Lung microvascular endothelial cell (primary cell): Measurements from ENCODE around the gene TMEM174. TPM values are rescaled to one million over a fixed set of nuclear protein-coding genes. Genes with fewer than 3 reads are reported as not detected.

ENCODE experiments used
- DNase-seq, 2 donors: peaks; one replicate each; pipeline versions ENCODE4 v3.0.0 to v3.0.0-alpha.2; 2010; ENCODE audit warnings: low read depth in 2 of 2
- total RNA-seq: library from RNA; depleted of rRNA; stranded (reverse); fragments of >200 nt; gene quantifications from 2 replicates; pipeline ENCODE4 v1.2.1, GENCODE V29; 2014

Gene TMEM174
- total RNA-seq, 1 donor from 2014 or later = not detected

GRCh38 chr5:73153513-73153912 is 19.5 kb upstream of the TMEM174 start:
- no peak for DNase-seq

GRCh38 chr5:73154208-73155006 is 18.6 kb upstream of the TMEM174 start:
- DNase-seq = peak in 1 of 2 donors; percentile 32

DNA sequence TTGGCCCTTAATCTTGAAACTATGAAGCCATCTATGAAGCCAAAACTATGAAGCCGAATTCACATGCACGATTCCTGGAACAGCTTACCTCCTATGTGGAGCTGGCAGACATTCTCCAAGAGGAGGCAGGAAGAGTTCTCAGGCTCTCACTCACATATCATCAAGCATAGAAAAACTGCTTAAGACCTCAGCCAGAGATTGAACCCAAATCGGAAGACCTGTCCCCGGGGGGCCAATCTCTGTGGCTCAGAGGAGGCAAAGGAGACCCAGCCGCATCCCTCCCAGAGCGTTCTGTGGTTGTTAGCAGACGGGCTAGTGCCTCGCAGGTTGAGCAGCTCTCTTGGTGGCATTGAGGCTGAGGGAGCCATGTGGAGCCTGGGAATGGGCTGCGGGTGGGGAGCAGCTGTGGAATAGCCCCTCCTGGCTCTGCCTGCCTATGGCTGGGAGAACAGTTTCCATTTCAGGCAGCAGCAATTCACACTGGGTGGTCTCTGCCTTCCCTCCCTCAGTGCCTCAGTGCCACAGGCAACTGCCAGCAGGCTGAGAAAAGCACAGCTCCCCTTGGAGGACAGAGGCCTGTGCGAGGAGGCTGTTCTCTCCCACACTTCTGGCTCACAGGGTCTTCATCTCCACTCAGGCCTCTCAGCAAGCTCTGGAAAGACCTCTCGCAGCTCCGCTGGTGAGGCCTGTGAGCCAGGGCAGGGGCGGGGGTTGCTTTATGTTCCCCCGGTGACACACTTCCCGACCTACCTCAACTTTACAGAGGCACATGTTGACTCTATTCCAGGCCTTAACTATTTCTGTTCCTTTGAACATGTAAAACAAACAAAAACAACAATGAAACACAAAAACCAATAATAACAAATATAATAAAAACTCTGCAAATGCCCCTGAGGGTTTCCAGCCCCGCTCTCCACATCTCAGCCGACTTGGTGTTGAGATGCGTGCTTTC is 17.4 kb upstream of the TMEM174 start:
- peak in 1 of 2 donors; percentile 5 for DNase-seq

DNA sequence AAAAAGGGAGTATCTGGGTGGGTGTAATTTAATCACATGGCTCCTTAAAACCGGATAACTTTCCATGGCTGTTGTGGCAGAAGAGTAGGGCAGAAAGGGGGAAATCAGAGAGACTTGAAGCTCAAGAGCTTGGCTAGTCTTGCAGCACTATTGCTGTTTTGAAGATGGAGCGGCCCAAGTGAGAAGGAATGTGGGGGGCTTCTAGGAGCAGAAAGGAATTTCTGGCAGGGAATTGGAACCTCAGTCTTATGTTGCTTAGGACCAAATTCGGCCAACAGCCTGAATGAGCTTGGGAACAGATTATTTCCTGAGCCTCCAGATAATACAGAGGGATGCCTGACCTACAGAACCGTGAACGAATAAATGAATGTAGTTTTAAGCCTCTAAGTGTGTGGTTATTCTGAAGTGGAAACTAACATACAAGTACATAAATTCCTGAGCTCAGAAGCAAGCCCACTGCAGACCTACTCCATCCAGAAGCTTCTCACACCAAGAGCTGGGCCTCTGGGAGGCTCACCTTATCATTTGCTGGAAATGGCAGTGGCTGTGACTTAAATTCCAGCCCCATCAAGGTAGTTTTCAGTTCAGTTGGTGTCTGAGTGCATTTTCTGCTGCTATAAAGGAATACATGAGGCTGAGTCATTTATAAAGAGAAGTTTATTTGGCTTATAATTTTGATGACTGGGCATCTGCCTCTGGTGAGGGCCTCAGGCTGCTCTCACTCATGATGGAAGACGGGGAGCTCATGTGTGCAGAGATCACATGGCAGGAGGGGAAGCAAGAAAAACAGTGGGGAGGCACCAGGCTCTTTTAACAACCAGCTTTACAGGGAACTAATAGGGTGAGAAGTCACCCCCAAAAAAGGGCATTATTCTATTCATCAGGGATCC is 15.3 kb upstream of the TMEM174 start:
- no peak for DNase-seq

- no peak for DNase-seq
Observed at GRCh38 chr5:73158313-73158712, 14.7 kb upstream of the TMEM174 start.

DNA sequence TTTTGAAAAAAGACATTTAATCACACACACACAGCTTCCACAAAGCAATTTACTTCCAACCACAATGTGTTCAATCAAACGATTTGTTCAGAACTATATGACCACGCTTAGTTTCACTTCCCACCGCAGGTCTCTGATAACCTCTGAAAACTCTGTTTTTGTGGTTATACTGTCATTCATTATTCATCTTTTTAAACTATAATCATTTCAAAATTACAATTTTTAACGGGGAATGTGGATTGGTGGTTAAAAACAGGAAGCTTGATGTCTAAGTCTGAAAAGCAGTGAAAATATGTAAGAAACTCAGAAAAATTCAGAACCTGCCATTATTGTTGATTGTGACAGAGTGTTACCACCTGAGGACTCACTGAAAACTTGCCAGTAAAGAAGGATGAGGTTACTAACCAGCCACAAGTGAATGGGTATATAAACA is 12.7 kb upstream of the TMEM174 start:
- no peak for DNase-seq

DNA sequence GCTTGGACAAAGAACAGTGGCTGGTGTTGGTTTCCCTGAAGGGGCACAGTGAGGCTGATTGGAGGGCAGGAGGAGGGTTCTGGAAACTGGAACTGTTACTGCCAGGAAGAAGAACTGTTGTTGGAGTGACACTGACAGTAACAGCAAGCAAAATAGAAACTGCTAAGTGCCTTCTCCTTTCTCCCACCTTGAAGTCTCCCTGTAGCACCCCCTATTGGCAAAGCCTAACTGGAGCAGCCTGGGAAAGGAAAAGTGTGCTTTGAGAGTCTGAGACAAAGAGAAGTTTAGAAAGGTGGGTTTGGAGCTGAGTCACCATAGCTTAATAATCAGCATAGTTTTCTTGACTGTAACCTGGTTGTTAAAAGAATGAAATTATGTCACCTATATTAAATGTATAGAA is 2.5 kb upstream of the TMEM174 start:
- peak; percentile 33 to 58 for DNase-seq

DNA sequence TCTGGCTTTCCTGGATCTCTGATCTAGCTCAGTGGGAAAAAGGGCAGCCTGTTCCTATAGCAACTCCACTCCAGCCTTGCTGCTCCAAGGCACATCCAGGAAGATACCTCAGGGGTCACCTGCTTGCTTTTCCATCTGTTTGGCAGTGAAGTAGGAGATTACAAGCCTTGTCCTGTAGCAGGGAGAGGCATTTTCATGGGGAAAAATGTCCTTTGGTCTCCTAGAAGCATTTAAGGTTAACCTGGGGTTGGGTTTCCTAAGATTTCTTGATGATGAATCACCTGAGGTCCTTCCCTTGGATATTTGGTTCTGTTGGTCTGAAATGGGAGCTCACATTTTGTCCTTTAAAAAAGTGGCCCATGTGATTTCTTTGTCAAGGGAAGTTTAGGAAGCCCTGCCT is 1.5 kb upstream of the TMEM174 start:
- DNase-seq = no peak

- DNase-seq = no peak
Observed at GRCh38 chr5:73174100-73174815, 1.3 kb downstream of the TMEM174 start.

DNA sequence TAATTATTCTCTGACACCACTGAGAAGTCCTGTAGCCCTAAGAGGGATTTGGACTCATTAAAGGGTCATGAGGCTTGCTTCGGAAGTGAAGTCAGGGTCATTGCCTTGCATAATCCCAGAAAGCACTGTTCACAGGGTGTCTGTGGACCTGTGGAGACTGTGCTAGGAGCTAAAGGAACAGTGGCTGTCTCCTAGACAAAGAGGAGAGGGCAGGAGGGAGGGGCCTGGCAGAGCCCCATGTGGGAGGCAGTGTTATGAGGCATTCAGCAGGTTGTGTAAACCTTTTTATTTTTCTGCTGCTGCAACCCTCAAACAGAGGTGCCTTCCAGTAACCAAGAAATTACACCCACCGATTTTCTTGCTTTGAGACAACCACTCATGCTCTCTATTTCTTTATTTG is 3.3 kb downstream of the TMEM174 start:
- DNase-seq = no peak

- no peak for DNase-seq
Observed at GRCh38 chr5:73178265-73178664, 5.3 kb downstream of the TMEM174 start.

GRCh38 chr5:73179730-73180129 is 6.7 kb downstream of the TMEM174 start:
- DNase-seq = no peak

DNA sequence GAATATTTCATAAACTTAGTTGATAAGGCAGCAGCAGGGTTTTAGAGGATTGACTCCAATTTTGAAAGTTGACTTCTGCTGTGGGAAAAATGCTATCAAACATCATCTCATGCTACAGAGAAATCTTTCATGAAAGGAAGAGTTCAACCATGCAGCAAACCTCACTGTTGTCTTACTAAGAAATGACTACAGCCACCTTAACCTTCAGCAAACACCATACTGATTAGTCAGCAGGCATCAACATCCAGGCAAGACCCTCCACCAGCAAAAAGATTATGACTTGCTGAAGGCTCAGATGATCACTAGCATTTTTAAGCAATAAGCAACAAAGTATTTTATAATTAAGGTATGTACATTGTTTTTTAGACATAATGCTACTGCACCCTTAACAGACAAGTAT is 7.6 kb downstream of the TMEM174 start:
- DNase-seq = no peak

DNA sequence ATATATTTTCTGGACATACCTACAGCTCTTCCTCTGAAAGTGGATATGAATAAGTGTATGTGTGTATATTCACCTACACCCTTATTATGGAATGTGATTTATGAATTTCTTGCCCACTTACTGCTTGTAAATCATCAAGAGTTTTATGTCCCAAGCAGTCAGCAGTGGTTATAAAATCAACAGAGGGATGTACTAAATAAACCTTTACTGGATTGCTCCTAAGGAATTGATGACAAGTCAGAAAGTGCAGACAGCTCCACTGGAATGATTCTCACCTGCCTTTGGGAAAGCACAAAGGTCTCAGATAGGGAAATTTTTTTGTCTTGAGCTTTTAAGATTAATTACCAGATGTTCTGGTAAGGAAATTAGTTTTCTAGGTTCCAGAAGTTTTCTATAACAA is 9.3 kb downstream of the TMEM174 start:
- DNase-seq = no peak

- no peak for DNase-seq
Observed at GRCh38 chr5:73183000-73183399, 10.0 kb downstream of the TMEM174 start.

DNA sequence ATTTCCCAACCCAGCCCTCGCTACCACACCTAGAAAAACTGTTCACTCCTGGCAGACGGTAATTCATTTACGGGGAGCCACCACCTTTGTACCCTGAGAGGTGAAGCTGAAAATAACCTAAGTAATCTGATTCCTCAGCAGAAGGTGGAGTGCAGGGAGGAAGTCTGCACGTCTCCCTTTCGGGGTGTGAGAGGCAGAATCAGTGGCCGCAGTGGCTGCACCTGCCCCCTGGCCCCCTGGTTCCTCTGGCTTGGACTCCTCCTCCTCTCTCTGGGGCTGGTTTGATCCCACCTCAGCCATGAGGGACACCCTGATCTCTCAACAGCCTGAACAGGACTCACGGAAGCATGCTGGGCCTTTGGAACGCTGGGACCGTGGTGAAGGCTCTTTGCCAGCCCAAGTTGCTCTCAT is 10.5 kb downstream of the TMEM174 start:
- no peak for DNase-seq

- DNase-seq = no peak
Observed at GRCh38 chr5:73186976-73187375, 14.0 kb downstream of the TMEM174 start.

- DNase-seq = no peak
Observed at GRCh38 chr5:73188764-73189531, 16.0 kb downstream of the TMEM174 start.

DNA sequence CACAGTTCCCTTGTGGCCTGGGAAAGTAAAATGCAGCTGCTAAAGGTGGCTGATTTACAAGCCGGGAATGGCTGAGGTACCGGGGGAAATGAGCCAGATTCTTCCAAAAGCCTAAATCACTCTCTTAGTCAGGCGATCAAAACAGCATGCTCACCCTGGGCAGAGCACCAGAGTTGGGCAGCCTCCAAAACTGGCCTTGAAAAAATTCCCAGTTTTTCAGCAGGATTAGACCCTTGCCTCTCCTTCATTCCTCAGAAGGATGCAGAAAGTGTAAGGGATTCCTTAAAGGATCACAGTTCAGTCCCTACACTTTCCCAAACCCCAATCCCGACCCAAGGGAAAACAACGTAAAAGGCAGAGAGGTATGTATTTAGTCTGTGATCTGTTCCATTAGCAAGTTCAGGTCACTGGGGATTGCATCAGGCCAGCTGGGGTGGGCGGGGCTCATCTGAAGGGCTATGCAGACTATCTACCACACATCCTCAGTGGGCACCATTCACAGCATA is 16.9 kb downstream of the TMEM174 start:
- no peak for DNase-seq

GRCh38 chr5:73192370-73192769 is 19.4 kb downstream of the TMEM174 start:
- no peak for DNase-seq
